ENCODE results near the gene SC5D. TPM values are rescaled to one million over a fixed set of nuclear protein-coding genes. Genes with fewer than 3 reads are reported as not detected.

SC5D gene
- total and polyA plus RNA-seq, 2 of the 8 experiments (the other 6 are each of a cell fraction or from before 2014, with no cell fraction given): 73.9 to 90.3 TPM

GRCh38 chr11:121347094-121347493 is 54.5 kb downstream of the SC5D start (continued):
- TF ChIP-seq, protein P1, sequence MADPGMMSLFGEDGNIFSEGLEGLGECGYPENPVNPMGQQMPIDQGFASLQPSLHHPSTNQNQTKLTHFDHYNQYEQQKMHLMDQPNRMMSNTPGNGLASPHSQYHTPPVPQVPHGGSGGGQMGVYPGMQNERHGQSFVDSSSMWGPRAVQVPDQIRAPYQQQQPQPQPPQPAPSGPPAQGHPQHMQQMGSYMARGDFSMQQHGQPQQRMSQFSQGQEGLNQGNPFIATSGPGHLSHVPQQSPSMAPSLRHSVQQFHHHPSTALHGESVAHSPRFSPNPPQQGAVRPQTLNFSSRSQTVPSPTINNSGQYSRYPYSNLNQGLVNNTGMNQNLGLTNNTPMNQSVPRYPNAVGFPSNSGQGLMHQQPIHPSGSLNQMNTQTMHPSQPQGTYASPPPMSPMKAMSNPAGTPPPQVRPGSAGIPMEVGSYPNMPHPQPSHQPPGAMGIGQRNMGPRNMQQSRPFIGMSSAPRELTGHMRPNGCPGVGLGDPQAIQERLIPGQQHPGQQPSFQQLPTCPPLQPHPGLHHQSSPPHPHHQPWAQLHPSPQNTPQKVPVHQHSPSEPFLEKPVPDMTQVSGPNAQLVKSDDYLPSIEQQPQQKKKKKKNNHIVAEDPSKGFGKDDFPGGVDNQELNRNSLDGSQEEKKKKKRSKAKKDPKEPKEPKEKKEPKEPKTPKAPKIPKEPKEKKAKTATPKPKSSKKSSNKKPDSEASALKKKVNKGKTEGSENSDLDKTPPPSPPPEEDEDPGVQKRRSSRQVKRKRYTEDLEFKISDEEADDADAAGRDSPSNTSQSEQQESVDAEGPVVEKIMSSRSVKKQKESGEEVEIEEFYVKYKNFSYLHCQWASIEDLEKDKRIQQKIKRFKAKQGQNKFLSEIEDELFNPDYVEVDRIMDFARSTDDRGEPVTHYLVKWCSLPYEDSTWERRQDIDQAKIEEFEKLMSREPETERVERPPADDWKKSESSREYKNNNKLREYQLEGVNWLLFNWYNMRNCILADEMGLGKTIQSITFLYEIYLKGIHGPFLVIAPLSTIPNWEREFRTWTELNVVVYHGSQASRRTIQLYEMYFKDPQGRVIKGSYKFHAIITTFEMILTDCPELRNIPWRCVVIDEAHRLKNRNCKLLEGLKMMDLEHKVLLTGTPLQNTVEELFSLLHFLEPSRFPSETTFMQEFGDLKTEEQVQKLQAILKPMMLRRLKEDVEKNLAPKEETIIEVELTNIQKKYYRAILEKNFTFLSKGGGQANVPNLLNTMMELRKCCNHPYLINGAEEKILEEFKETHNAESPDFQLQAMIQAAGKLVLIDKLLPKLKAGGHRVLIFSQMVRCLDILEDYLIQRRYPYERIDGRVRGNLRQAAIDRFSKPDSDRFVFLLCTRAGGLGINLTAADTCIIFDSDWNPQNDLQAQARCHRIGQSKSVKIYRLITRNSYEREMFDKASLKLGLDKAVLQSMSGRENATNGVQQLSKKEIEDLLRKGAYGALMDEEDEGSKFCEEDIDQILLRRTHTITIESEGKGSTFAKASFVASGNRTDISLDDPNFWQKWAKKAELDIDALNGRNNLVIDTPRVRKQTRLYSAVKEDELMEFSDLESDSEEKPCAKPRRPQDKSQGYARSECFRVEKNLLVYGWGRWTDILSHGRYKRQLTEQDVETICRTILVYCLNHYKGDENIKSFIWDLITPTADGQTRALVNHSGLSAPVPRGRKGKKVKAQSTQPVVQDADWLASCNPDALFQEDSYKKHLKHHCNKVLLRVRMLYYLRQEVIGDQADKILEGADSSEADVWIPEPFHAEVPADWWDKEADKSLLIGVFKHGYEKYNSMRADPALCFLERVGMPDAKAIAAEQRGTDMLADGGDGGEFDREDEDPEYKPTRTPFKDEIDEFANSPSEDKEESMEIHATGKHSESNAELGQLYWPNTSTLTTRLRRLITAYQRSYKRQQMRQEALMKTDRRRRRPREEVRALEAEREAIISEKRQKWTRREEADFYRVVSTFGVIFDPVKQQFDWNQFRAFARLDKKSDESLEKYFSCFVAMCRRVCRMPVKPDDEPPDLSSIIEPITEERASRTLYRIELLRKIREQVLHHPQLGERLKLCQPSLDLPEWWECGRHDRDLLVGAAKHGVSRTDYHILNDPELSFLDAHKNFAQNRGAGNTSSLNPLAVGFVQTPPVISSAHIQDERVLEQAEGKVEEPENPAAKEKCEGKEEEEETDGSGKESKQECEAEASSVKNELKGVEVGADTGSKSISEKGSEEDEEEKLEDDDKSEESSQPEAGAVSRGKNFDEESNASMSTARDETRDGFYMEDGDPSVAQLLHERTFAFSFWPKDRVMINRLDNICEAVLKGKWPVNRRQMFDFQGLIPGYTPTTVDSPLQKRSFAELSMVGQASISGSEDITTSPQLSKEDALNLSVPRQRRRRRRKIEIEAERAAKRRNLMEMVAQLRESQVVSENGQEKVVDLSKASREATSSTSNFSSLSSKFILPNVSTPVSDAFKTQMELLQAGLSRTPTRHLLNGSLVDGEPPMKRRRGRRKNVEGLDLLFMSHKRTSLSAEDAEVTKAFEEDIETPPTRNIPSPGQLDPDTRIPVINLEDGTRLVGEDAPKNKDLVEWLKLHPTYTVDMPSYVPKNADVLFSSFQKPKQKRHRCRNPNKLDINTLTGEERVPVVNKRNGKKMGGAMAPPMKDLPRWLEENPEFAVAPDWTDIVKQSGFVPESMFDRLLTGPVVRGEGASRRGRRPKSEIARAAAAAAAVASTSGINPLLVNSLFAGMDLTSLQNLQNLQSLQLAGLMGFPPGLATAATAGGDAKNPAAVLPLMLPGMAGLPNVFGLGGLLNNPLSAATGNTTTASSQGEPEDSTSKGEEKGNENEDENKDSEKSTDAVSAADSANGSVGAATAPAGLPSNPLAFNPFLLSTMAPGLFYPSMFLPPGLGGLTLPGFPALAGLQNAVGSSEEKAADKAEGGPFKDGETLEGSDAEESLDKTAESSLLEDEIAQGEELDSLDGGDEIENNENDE (IDR thresholded peaks at IDR 0.05; ENCODE audit: insufficient replicate concordance, low read length): no peak
- TF ChIP-seq SIRT6 (IDR thresholded peaks at IDR 0.05; ENCODE audit: low read length) (no peak), HDAC2 (IDR thresholded peaks at IDR 0.05; ENCODE audit: borderline replicate concordance in 1 of 2, low read depth in 2 of 2, low read length in 2 of 2) (no peak), JUND (IDR thresholded peaks at IDR 0.05; ENCODE audit: low read length) (no peak), YY1 (IDR thresholded peaks at IDR 0.05; ENCODE audit: low read depth, low read length) (no peak), ASH2L (IDR thresholded peaks at IDR 0.05; ENCODE audit: low read length) (no peak), RXRA (IDR thresholded peaks at IDR 0.05; ENCODE audit: insufficient read depth, low read depth, low read length) (no peak), GABPA (IDR thresholded peaks at IDR 0.05; ENCODE audit: borderline replicate concordance, insufficient read depth, low read length) (no peak)
- TF ChIP-seq, protein P2, sequence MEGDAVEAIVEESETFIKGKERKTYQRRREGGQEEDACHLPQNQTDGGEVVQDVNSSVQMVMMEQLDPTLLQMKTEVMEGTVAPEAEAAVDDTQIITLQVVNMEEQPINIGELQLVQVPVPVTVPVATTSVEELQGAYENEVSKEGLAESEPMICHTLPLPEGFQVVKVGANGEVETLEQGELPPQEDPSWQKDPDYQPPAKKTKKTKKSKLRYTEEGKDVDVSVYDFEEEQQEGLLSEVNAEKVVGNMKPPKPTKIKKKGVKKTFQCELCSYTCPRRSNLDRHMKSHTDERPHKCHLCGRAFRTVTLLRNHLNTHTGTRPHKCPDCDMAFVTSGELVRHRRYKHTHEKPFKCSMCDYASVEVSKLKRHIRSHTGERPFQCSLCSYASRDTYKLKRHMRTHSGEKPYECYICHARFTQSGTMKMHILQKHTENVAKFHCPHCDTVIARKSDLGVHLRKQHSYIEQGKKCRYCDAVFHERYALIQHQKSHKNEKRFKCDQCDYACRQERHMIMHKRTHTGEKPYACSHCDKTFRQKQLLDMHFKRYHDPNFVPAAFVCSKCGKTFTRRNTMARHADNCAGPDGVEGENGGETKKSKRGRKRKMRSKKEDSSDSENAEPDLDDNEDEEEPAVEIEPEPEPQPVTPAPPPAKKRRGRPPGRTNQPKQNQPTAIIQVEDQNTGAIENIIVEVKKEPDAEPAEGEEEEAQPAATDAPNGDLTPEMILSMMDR (IDR thresholded peaks at IDR 0.05; ENCODE audit: control extremely low read depth in 1 of 3, insufficient read depth in 1 of 3, low read depth in 1 of 3, low read length in 3 of 3): no peak

Measured in H1 (cell line).